H9 (cell line): Measurements from ENCODE around the gene ADAMTS3. TPM values are rescaled to one million over a fixed set of nuclear protein-coding genes. Genes with fewer than 3 reads are reported as not detected.

Experiments used
- DNase-seq: peaks from one replicate; pipeline ENCODE4 v3.0.0-alpha.2; 2017
- H2AFZ ChIP-seq: one replicate; pipeline ENCODE4 v1.6.1; 2013; ENCODE audit warnings: mild to moderate bottlenecking, low read length, control low read depth, moderate library complexity
- H2AK5ac ChIP-seq: 2 replicates; pipeline ENCODE4 v1.6.1; 2013; ENCODE audit warnings: low read length, control low read depth, mixed read lengths; ENCODE audit not compliant: insufficient read length
- H2BK120ac ChIP-seq: one replicate; pipeline ENCODE4 v1.6.1; 2013; ENCODE audit warnings: low read depth, mild to moderate bottlenecking, low read length, control low read depth, inconsistent platforms; ENCODE audit not compliant: poor library complexity, severe bottlenecking
- H2BK12ac ChIP-seq: 2 replicates; pipeline ENCODE4 v1.6.1; 2013; ENCODE audit warnings: low read length, control low read depth, mixed read lengths, low read depth; ENCODE audit not compliant: insufficient read length
- H2BK15ac ChIP-seq: 2 replicates; pipeline ENCODE4 v1.6.1; 2013; ENCODE audit warnings: low read depth, low read length, control low read depth
- H2BK20ac ChIP-seq: one replicate; pipeline ENCODE4 v1.6.1; 2013; ENCODE audit warnings: low read depth, mild to moderate bottlenecking, low read length, control low read depth, inconsistent platforms; ENCODE audit not compliant: poor library complexity, severe bottlenecking
- H2BK5ac ChIP-seq: 2 replicates; pipeline ENCODE4 v1.6.1; 2013; ENCODE audit warnings: low read length, control low read depth, mixed read lengths; ENCODE audit not compliant: insufficient read length
- H3K14ac ChIP-seq: 2 replicates; pipeline ENCODE4 v1.6.1; 2013; ENCODE audit warnings: low read length, control low read depth; ENCODE audit not compliant: insufficient read depth
- H3K18ac ChIP-seq: 2 replicates; pipeline ENCODE4 v1.6.1; 2013; ENCODE audit warnings: low read depth, mild to moderate bottlenecking, mixed read lengths, low read length, control low read depth; ENCODE audit not compliant: insufficient read length
- H3K23ac ChIP-seq: 2 replicates; pipeline ENCODE4 v1.6.1; 2013; ENCODE audit warnings: low read length, control low read depth, mixed read lengths, low read depth; ENCODE audit not compliant: insufficient read length
- H3K23me2 ChIP-seq: 2 replicates; pipeline ENCODE4 v1.6.1; 2013; ENCODE audit warnings: low read depth, mild to moderate bottlenecking, mixed read lengths, low read length, control low read depth; ENCODE audit not compliant: insufficient read length, poor library complexity, severe bottlenecking
- H3K27ac ChIP-seq: 2 replicates; pipeline ENCODE4 v1.5.1; 2013; ENCODE audit warnings: low read length, control low read depth, mixed read lengths, low read depth; ENCODE audit not compliant: insufficient read length
- H3K27me3 ChIP-seq: 2 replicates; pipeline ENCODE4 v1.6.1; 2013; ENCODE audit warnings: low read length, control low read depth, inconsistent platforms; ENCODE audit not compliant: insufficient read depth
- H3K4ac ChIP-seq: 2 replicates; pipeline ENCODE4 v1.6.1; 2013; ENCODE audit warnings: low read depth, mild to moderate bottlenecking, control low read depth, inconsistent platforms, low read length, moderate library complexity
- H3K4me1 ChIP-seq: 2 replicates; pipeline ENCODE4 v1.6.1; 2013; ENCODE audit warnings: low read length, control low read depth, inconsistent platforms; ENCODE audit not compliant: insufficient read depth
- H3K4me2 ChIP-seq: 2 replicates; pipeline ENCODE4 v1.6.1; 2013; ENCODE audit warnings: low read length, control low read depth, mixed read lengths; ENCODE audit not compliant: insufficient read length, insufficient read depth
- H3K56ac ChIP-seq: 2 replicates; pipeline ENCODE4 v1.6.1; 2013; ENCODE audit warnings: low read depth, mild to moderate bottlenecking, mixed read lengths, low read length, control low read depth; ENCODE audit not compliant: insufficient read length
- H3K79me1 ChIP-seq: 2 replicates; pipeline ENCODE4 v1.6.1; 2013; ENCODE audit warnings: low read depth, mild to moderate bottlenecking, moderate library complexity, low read length, control low read depth, inconsistent platforms; ENCODE audit not compliant: insufficient read depth, poor library complexity, severe bottlenecking
- H3K79me2 ChIP-seq: 2 replicates; pipeline ENCODE4 v1.6.1; 2013; ENCODE audit warnings: low read length, control low read depth, inconsistent platforms; ENCODE audit not compliant: insufficient read depth
- H3K9ac ChIP-seq: 2 replicates; pipeline ENCODE4 v1.6.1; 2013; ENCODE audit warnings: low read length, control low read depth, mixed read lengths; ENCODE audit not compliant: insufficient read length; ENCODE audit errors: extremely low read depth
- H3K9me3 ChIP-seq: one replicate; pipeline ENCODE4 v1.6.1; 2013; ENCODE audit warnings: low read depth, low read length, inconsistent platforms; ENCODE audit not compliant: control insufficient read depth
- H3T11ph ChIP-seq: one replicate; pipeline ENCODE4 v1.6.1; 2013; ENCODE audit warnings: mild to moderate bottlenecking, low read length, control low read depth, inconsistent platforms
- H4K20me1 ChIP-seq: one replicate; pipeline ENCODE4 v1.6.1; 2013; ENCODE audit not compliant: control insufficient read depth, insufficient read length, insufficient read depth
- H4K5ac ChIP-seq: 2 replicates; pipeline ENCODE4 v1.6.1; 2013; ENCODE audit warnings: low read depth, mild to moderate bottlenecking, mixed read lengths, low read length, control low read depth; ENCODE audit not compliant: insufficient read length
- H4K8ac ChIP-seq: replicated peaks from 2 replicates; pipeline ENCODE4 v1.6.1; 2013; ENCODE audit warnings: low read length, control low read depth, mixed read lengths, low read depth; ENCODE audit not compliant: insufficient read length
- H4K91ac ChIP-seq: 2 replicates; pipeline ENCODE4 v1.6.1; 2013; ENCODE audit warnings: low read depth, mild to moderate bottlenecking, moderate library complexity, mixed read lengths, low read length, control low read depth; ENCODE audit not compliant: insufficient read length
- H3K27ac Mint-ChIP-seq, 3 experiments: 2 replicates in 2 of 3; 3 replicates in 1 of 3; pipeline ENCODE4 v1.8.0; 2020 to 2021; ENCODE audit warnings: mixed read lengths in 3 of 3, mild to moderate bottlenecking in 1 of 3, moderate library complexity in 1 of 3
- H3K27me3 Mint-ChIP-seq: 2 replicates; pipeline ENCODE4 v1.8.0; 2021; ENCODE audit warnings: low read depth, mild to moderate bottlenecking, moderate library complexity, mixed read lengths
- H3K36me3 Mint-ChIP-seq, 3 experiments: 2 replicates in 2 of 3; 3 replicates in 1 of 3; pipeline ENCODE4 v1.8.0; 2020 to 2021; ENCODE audit warnings: low read depth in 3 of 3, mixed read lengths in 3 of 3; ENCODE audit not compliant: insufficient read depth in 1 of 3
- H3K4me1 Mint-ChIP-seq, 2 experiments: 2 replicates each; pipeline ENCODE4 v1.8.0; 2020; ENCODE audit warnings: mixed read lengths in 2 of 2
- H3K4me3 Mint-ChIP-seq, 2 experiments: 2 replicates in 1 of 2; 3 replicates in 1 of 2; pipeline ENCODE4 v1.8.0; 2020 to 2021; ENCODE audit warnings: mild to moderate bottlenecking in 2 of 2, mixed read lengths in 2 of 2, moderate library complexity in 1 of 2
- H3K9me3 Mint-ChIP-seq, 2 experiments: 2 replicates in 1 of 2; 3 replicates in 1 of 2; pipeline ENCODE4 v1.8.0; 2020; ENCODE audit warnings: mild to moderate bottlenecking in 2 of 2, mixed read lengths in 2 of 2, moderate library complexity in 1 of 2
- WGBS: extraction: QIAGEN DNeasy Blood & Tissue Kit; methylation state at CpG from one replicate; pipeline ENCODE4 v1.1.7; 2013; ENCODE audit warnings: missing lambda C conversion rate, low lambda C conversion rate, mixed read lengths; ENCODE audit not compliant: insufficient read length; ENCODE audit errors: extremely low coverage; 5-methylcytosine and 5-hydroxymethylcytosine counted together
- total RNA-seq: library from RNA; stranded (reverse); gene quantifications from 2 replicates; pipeline ENCODE4 v1.2.1, GENCODE V29; 2021
- TF ChIP-seq, protein P1 (sequence below): fragments of 200-600 bp; sonication (generic); conservative IDR thresholded peaks from 3 replicates; pipeline ENCODE4 v1.8.0; 2021; ENCODE audit warnings: antibody characterized with exemption, mild to moderate bottlenecking

The ADAMTS3 gene
- total RNA-seq, 1 experiment from 2014 or later, result 1.1 TPM

DNA sequence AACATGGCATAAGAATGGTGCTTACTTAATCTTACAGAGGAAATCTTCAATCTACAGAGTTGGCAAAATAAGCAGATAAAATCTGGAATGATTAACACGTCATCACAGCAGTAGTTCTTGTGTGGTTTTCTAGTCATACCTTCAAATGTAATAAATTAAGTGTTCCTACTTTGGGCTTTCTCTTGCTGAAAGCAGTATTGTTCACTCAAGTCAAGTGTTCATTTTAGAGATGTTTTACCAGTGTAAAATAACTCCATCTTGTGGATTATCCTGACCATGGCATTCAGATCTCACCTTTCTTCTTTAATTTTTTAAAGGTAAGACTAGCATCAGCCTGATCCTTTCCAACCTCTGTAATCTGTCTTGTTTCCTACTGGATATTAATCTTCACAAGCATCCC lies 72.9 kb downstream of the ADAMTS3 start:
- Mint-ChIP-seq H3K27ac (no peak overlapping the region), H3K4me1 (no peaks in the 10 kb centered on the region)
- H3K79me2 ChIP-seq, result no peaks in the 10 kb centered on the region

More for the DNA sequence above, 72.9 kb downstream of the ADAMTS3 start:
- Histone ChIP-seq H4K91ac (no peak overlapping the region), H2AFZ (no peak overlapping the region), H2BK120ac (no peak overlapping the region), H3K4me1 (no peaks in the 10 kb centered on the region), H2AK5ac (no peak overlapping the region), H3K79me1 (no peaks in the 10 kb centered on the region), H3K18ac (no peak overlapping the region), H4K8ac (no peak overlapping the region), H3K4me2 (no peak overlapping the region), H4K20me1 (no peaks in the 10 kb centered on the region), H3K23me2 (no peaks in the 10 kb centered on the region), H3K56ac (no peak overlapping the region), H3K4ac (no peak overlapping the region), H2BK15ac (no peak overlapping the region), H3K27ac (no peak overlapping the region), H3K23ac (no peak overlapping the region), H3T11ph (no peak overlapping the region), H2BK20ac (no peak overlapping the region), H3K9me3 (no peaks in the 10 kb centered on the region), H3K9ac (no peak overlapping the region), H2BK12ac (no peak overlapping the region), H2BK5ac (no peak overlapping the region), H4K5ac (no peak overlapping the region), H3K27me3 (no peaks in the 10 kb centered on the region), H3K14ac (no peak overlapping the region)
- peaks cover 4 to 16% of the 10 kb centered on the region in 2 experiments; a peak in 4 of 5 replicates for H3K9me3 Mint-ChIP-seq
- TF ChIP-seq, protein P1, sequence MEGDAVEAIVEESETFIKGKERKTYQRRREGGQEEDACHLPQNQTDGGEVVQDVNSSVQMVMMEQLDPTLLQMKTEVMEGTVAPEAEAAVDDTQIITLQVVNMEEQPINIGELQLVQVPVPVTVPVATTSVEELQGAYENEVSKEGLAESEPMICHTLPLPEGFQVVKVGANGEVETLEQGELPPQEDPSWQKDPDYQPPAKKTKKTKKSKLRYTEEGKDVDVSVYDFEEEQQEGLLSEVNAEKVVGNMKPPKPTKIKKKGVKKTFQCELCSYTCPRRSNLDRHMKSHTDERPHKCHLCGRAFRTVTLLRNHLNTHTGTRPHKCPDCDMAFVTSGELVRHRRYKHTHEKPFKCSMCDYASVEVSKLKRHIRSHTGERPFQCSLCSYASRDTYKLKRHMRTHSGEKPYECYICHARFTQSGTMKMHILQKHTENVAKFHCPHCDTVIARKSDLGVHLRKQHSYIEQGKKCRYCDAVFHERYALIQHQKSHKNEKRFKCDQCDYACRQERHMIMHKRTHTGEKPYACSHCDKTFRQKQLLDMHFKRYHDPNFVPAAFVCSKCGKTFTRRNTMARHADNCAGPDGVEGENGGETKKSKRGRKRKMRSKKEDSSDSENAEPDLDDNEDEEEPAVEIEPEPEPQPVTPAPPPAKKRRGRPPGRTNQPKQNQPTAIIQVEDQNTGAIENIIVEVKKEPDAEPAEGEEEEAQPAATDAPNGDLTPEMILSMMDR, result no peak
- WGBS, result no CpG with 5 or more reads among the region's 1 CpG
- peaks cover 0 to 10% (median 0%) of the 10 kb centered on the region in 3 experiments; a peak in 2 of 7 replicates for H3K36me3 Mint-ChIP-seq
- H3K27me3 Mint-ChIP-seq, result no peaks in the 10 kb centered on the region
- no peak for DNase-seq
- H3K4me3 Mint-ChIP-seq, result no peak overlapping the region
